H9 (cell line): ENCODE results near the gene OAF. TPM values are rescaled to one million over a fixed set of nuclear protein-coding genes. Genes with fewer than 3 reads are reported as not detected.

Experiments used
- DNase-seq: peaks from one replicate; pipeline ENCODE4 v3.0.0-alpha.2; 2017
- H2AFZ ChIP-seq: one replicate; pipeline ENCODE4 v1.6.1; 2013; ENCODE audit warnings: mild to moderate bottlenecking, low read length, control low read depth, moderate library complexity
- H2AK5ac ChIP-seq: 2 replicates; pipeline ENCODE4 v1.6.1; 2013; ENCODE audit warnings: low read length, control low read depth, mixed read lengths; ENCODE audit not compliant: insufficient read length
- H2BK120ac ChIP-seq: one replicate; pipeline ENCODE4 v1.6.1; 2013; ENCODE audit warnings: low read depth, mild to moderate bottlenecking, low read length, control low read depth, inconsistent platforms; ENCODE audit not compliant: poor library complexity, severe bottlenecking
- H2BK12ac ChIP-seq: 2 replicates; pipeline ENCODE4 v1.6.1; 2013; ENCODE audit warnings: low read length, control low read depth, mixed read lengths, low read depth; ENCODE audit not compliant: insufficient read length
- H2BK15ac ChIP-seq: 2 replicates; pipeline ENCODE4 v1.6.1; 2013; ENCODE audit warnings: low read depth, low read length, control low read depth
- H2BK20ac ChIP-seq: one replicate; pipeline ENCODE4 v1.6.1; 2013; ENCODE audit warnings: low read depth, mild to moderate bottlenecking, low read length, control low read depth, inconsistent platforms; ENCODE audit not compliant: poor library complexity, severe bottlenecking
- H2BK5ac ChIP-seq: 2 replicates; pipeline ENCODE4 v1.6.1; 2013; ENCODE audit warnings: low read length, control low read depth, mixed read lengths; ENCODE audit not compliant: insufficient read length
- H3K14ac ChIP-seq: 2 replicates; pipeline ENCODE4 v1.6.1; 2013; ENCODE audit warnings: low read length, control low read depth; ENCODE audit not compliant: insufficient read depth
- H3K18ac ChIP-seq: 2 replicates; pipeline ENCODE4 v1.6.1; 2013; ENCODE audit warnings: low read depth, mild to moderate bottlenecking, mixed read lengths, low read length, control low read depth; ENCODE audit not compliant: insufficient read length
- H3K23ac ChIP-seq: 2 replicates; pipeline ENCODE4 v1.6.1; 2013; ENCODE audit warnings: low read length, control low read depth, mixed read lengths, low read depth; ENCODE audit not compliant: insufficient read length
- H3K23me2 ChIP-seq: 2 replicates; pipeline ENCODE4 v1.6.1; 2013; ENCODE audit warnings: low read depth, mild to moderate bottlenecking, mixed read lengths, low read length, control low read depth; ENCODE audit not compliant: insufficient read length, poor library complexity, severe bottlenecking
- H3K27ac ChIP-seq: 2 replicates; pipeline ENCODE4 v1.5.1; 2013; ENCODE audit warnings: low read length, control low read depth, mixed read lengths, low read depth; ENCODE audit not compliant: insufficient read length
- H3K27me3 ChIP-seq: 2 replicates; pipeline ENCODE4 v1.6.1; 2013; ENCODE audit warnings: low read length, control low read depth, inconsistent platforms; ENCODE audit not compliant: insufficient read depth
- H3K4ac ChIP-seq: 2 replicates; pipeline ENCODE4 v1.6.1; 2013; ENCODE audit warnings: low read depth, mild to moderate bottlenecking, control low read depth, inconsistent platforms, low read length, moderate library complexity
- H3K4me1 ChIP-seq: 2 replicates; pipeline ENCODE4 v1.6.1; 2013; ENCODE audit warnings: low read length, control low read depth, inconsistent platforms; ENCODE audit not compliant: insufficient read depth
- H3K4me2 ChIP-seq: 2 replicates; pipeline ENCODE4 v1.6.1; 2013; ENCODE audit warnings: low read length, control low read depth, mixed read lengths; ENCODE audit not compliant: insufficient read length, insufficient read depth
- H3K56ac ChIP-seq: 2 replicates; pipeline ENCODE4 v1.6.1; 2013; ENCODE audit warnings: low read depth, mild to moderate bottlenecking, mixed read lengths, low read length, control low read depth; ENCODE audit not compliant: insufficient read length
- H3K79me1 ChIP-seq: 2 replicates; pipeline ENCODE4 v1.6.1; 2013; ENCODE audit warnings: low read depth, mild to moderate bottlenecking, moderate library complexity, low read length, control low read depth, inconsistent platforms; ENCODE audit not compliant: insufficient read depth, poor library complexity, severe bottlenecking
- H3K79me2 ChIP-seq: 2 replicates; pipeline ENCODE4 v1.6.1; 2013; ENCODE audit warnings: low read length, control low read depth, inconsistent platforms; ENCODE audit not compliant: insufficient read depth
- H3K9ac ChIP-seq: 2 replicates; pipeline ENCODE4 v1.6.1; 2013; ENCODE audit warnings: low read length, control low read depth, mixed read lengths; ENCODE audit not compliant: insufficient read length; ENCODE audit errors: extremely low read depth
- H3K9me3 ChIP-seq: one replicate; pipeline ENCODE4 v1.6.1; 2013; ENCODE audit warnings: low read depth, low read length, inconsistent platforms; ENCODE audit not compliant: control insufficient read depth
- H3T11ph ChIP-seq: one replicate; pipeline ENCODE4 v1.6.1; 2013; ENCODE audit warnings: mild to moderate bottlenecking, low read length, control low read depth, inconsistent platforms
- H4K20me1 ChIP-seq: one replicate; pipeline ENCODE4 v1.6.1; 2013; ENCODE audit not compliant: control insufficient read depth, insufficient read length, insufficient read depth
- H4K5ac ChIP-seq: 2 replicates; pipeline ENCODE4 v1.6.1; 2013; ENCODE audit warnings: low read depth, mild to moderate bottlenecking, mixed read lengths, low read length, control low read depth; ENCODE audit not compliant: insufficient read length
- H4K8ac ChIP-seq: replicated peaks from 2 replicates; pipeline ENCODE4 v1.6.1; 2013; ENCODE audit warnings: low read length, control low read depth, mixed read lengths, low read depth; ENCODE audit not compliant: insufficient read length
- H4K91ac ChIP-seq: 2 replicates; pipeline ENCODE4 v1.6.1; 2013; ENCODE audit warnings: low read depth, mild to moderate bottlenecking, moderate library complexity, mixed read lengths, low read length, control low read depth; ENCODE audit not compliant: insufficient read length
- H3K27ac Mint-ChIP-seq, 3 experiments: 2 replicates in 2 of 3; 3 replicates in 1 of 3; pipeline ENCODE4 v1.8.0; 2020 to 2021; ENCODE audit warnings: mixed read lengths in 3 of 3, mild to moderate bottlenecking in 1 of 3, moderate library complexity in 1 of 3
- H3K27me3 Mint-ChIP-seq: 2 replicates; pipeline ENCODE4 v1.8.0; 2021; ENCODE audit warnings: low read depth, mild to moderate bottlenecking, moderate library complexity, mixed read lengths
- H3K36me3 Mint-ChIP-seq, 3 experiments: 2 replicates in 2 of 3; 3 replicates in 1 of 3; pipeline ENCODE4 v1.8.0; 2020 to 2021; ENCODE audit warnings: low read depth in 3 of 3, mixed read lengths in 3 of 3; ENCODE audit not compliant: insufficient read depth in 1 of 3
- H3K4me1 Mint-ChIP-seq, 2 experiments: 2 replicates each; pipeline ENCODE4 v1.8.0; 2020; ENCODE audit warnings: mixed read lengths in 2 of 2
- H3K4me3 Mint-ChIP-seq, 2 experiments: 2 replicates in 1 of 2; 3 replicates in 1 of 2; pipeline ENCODE4 v1.8.0; 2020 to 2021; ENCODE audit warnings: mild to moderate bottlenecking in 2 of 2, mixed read lengths in 2 of 2, moderate library complexity in 1 of 2
- H3K9me3 Mint-ChIP-seq, 2 experiments: 2 replicates in 1 of 2; 3 replicates in 1 of 2; pipeline ENCODE4 v1.8.0; 2020; ENCODE audit warnings: mild to moderate bottlenecking in 2 of 2, mixed read lengths in 2 of 2, moderate library complexity in 1 of 2
- WGBS: extraction: QIAGEN DNeasy Blood & Tissue Kit; methylation state at CpG from one replicate; pipeline ENCODE4 v1.1.7; 2013; ENCODE audit warnings: missing lambda C conversion rate, low lambda C conversion rate, mixed read lengths; ENCODE audit not compliant: insufficient read length; ENCODE audit errors: extremely low coverage; 5-methylcytosine and 5-hydroxymethylcytosine counted together
- total RNA-seq: library from RNA; stranded (reverse); gene quantifications from 2 replicates; pipeline ENCODE4 v1.2.1, GENCODE V29; 2021
- TF ChIP-seq, protein P1 (sequence below): fragments of 200-600 bp; sonication (generic); conservative IDR thresholded peaks from 3 replicates; pipeline ENCODE4 v1.8.0; 2021; ENCODE audit warnings: antibody characterized with exemption, mild to moderate bottlenecking

The OAF gene
- total RNA-seq, 1 experiment from 2014 or later, result 1.1 TPM

DNA sequence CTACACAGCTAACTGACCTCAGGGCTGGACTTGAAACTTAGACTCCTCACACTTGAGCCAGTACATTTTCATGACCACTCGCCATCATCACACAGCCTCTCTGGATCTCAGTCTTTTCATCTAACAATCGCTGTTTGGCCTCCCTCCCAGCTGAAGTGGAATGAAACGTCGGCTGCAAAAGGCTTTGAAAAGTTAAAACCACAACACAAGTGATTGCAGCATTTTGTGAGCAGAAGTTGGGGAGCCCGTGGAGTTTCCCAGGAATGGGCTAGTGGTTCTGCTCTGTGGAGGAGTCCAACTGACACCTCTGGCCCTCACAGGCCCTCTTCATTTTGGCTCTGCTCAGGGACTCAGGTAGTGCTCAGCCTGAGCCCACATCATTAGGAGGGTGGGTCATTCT is 37.0 kb upstream of the OAF start:
- peaks cover 7% of the 10 kb centered on the region for H3K27me3 ChIP-seq

More for the DNA sequence above, 37.0 kb upstream of the OAF start:
- Histone ChIP-seq H3K23me2 (peaks cover 3% of the 10 kb centered on the region), H3K9me3 (no peaks in the 10 kb centered on the region), H3K9ac (no peak overlapping the region), H3K56ac (no peak overlapping the region), H3K4me1 (no peaks in the 10 kb centered on the region; the same call in 1 of the 2 replicates), H3K79me1 (no peaks in the 10 kb centered on the region), H2BK15ac (no peak overlapping the region), H3K23ac (no peak overlapping the region), H3K14ac (no peak overlapping the region), H4K91ac (no peak overlapping the region), H2BK12ac (no peak overlapping the region), H4K5ac (no peak overlapping the region), H2AK5ac (no peak overlapping the region), H3K4me2 (no peak overlapping the region), H4K8ac (no peak overlapping the region), H2BK20ac (no peak overlapping the region), H3K27ac (no peak overlapping the region), H2AFZ (no peak overlapping the region), H3K79me2 (no peaks in the 10 kb centered on the region), H2BK120ac (no peak overlapping the region), H3T11ph (no peak overlapping the region), H2BK5ac (no peak overlapping the region), H4K20me1 (no peaks in the 10 kb centered on the region), H3K18ac (no peak overlapping the region), H3K4ac (no peak overlapping the region)
- no CpG with 5 or more reads among the region's 5 CpGs for WGBS
- TF ChIP-seq, protein P1, sequence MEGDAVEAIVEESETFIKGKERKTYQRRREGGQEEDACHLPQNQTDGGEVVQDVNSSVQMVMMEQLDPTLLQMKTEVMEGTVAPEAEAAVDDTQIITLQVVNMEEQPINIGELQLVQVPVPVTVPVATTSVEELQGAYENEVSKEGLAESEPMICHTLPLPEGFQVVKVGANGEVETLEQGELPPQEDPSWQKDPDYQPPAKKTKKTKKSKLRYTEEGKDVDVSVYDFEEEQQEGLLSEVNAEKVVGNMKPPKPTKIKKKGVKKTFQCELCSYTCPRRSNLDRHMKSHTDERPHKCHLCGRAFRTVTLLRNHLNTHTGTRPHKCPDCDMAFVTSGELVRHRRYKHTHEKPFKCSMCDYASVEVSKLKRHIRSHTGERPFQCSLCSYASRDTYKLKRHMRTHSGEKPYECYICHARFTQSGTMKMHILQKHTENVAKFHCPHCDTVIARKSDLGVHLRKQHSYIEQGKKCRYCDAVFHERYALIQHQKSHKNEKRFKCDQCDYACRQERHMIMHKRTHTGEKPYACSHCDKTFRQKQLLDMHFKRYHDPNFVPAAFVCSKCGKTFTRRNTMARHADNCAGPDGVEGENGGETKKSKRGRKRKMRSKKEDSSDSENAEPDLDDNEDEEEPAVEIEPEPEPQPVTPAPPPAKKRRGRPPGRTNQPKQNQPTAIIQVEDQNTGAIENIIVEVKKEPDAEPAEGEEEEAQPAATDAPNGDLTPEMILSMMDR, result no peak
- no peak for DNase-seq
- no peaks in the 10 kb centered on the region; a peak in 1 of 5 replicates for H3K9me3 Mint-ChIP-seq
- H3K4me3 Mint-ChIP-seq, result no peak overlapping the region
- H3K27me3 Mint-ChIP-seq, result peaks cover 98% of the 10 kb centered on the region
- H3K4me1 Mint-ChIP-seq, result peaks cover 3 to 12% of the 10 kb centered on the region in 2 experiments; a peak in 3 of 4 replicates
- H3K36me3 Mint-ChIP-seq, result no peaks in the 10 kb centered on the region
- H3K27ac Mint-ChIP-seq, result no peak overlapping the region
